ENCODE measurements around the gene PCDHGB3.
"Not testable (repeated sequence)": the region's sequence is repeated elsewhere in the genome, so short reads cannot be mapped to it uniquely, and the experiment has no call there.

The PCDHGB3 gene

DNA sequence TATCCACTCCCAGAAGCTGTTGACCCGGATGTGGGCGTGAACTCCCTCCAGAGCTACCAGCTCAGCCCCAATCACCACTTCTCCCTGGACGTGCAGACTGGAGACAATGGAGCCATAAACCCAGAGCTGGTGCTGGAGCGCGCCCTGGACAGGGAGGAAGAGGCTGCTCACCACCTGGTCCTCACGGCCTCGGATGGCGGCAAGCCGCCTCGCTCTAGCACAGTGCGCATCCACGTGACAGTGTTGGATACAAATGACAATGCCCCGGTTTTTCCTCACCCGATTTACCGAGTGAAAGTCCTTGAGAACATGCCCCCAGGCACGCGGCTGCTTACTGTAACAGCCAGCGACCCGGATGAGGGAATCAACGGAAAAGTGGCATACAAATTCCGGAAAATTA, 23.2 kb downstream of the PCDHGB3 start:
- no peak for DNase-seq

DNA sequence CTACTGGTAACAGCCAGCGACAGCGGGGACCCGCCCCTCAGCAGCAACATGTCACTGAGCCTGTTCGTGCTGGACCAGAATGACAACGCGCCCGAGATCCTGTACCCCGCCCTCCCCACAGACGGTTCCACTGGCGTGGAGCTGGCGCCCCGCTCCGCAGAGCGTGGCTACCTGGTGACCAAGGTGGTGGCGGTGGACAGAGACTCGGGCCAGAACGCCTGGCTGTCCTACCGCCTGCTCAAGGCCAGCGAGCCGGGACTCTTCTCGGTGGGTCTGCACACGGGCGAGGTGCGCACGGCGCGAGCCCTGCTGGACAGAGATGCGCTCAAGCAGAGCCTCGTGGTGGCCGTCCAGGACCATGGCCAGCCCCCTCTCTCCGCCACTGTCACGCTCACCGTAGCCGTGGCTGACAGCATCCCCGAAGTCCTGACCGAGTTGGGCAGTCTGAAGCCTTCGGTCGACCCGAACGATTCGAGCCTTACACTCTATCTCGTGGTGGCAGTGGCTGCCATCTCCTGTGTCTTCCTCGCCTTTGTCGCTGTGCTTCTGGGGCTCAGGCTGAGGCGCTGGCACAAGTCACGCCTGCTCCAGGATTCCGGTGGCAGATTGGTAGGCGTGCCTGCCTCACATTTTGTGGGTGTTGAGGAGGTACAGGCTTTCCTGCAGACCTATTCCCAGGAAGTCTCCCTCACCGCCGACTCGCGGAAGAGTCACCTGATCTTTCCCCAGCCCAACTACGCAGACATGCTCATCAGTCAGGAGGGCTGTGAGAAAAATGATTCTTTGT, 24.6 kb downstream of the PCDHGB3 start:
- DNase-seq, result not testable (repeated sequence)

DNA sequence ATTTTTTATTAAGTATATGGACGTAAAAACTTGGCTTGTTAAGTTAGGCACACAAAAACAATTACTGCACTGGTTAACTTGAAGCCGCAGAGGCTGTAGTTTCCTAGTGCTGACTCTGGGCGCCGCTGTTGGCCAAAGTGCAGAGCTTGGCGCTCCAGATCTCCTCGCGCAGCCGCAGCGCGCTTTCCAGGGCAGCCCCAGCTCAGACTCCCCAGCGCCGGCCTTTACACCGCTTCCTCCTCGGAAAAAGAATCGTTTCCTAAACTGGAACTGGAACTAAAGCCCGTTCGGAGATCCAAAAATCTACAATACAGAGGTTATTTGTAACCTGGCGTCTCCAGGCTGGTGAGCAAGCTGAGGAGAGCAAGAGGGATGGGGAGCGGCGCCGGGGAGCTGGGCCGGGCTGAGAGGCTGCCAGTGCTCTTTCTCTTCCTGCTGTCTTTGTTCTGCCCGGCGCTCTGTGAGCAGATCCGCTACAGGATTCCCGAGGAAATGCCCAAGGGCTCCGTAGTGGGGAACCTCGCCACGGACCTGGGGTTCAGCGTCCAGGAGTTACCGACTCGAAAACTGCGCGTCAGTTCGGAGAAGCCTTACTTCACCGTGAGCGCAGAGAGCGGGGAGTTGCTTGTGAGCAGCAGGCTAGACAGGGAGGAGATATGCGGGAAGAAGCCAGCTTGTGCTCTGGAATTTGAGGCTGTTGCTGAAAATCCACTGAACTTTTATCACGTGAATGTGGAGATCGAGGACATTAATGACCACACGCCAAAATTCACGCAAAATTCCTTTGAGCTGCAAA, 27.9 kb downstream of the PCDHGB3 start, which contains the start of gene PCDHGB5:
PCDHGB5 (plus strand) TSS at position 192 of the 796 bp plus-strand sequence; CDS start at position 373, 181 bp downstream.
- peak; percentile 44 for DNase-seq

DNA sequence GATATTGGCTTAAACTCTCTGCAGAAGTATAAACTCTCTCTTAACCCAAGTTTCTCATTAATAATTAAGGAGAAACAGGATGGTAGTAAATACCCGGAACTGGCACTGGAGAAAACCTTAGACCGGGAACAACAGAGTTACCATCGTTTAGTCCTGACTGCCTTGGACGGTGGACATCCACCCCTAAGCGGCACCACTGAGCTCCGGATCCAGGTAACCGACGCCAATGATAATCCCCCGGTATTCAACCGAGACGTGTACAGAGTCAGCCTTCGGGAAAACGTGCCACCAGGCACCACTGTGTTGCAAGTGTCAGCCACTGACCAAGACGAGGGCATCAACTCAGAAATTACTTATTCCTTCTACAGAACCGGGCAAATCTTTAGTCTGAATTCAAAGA, 28.6 kb downstream of the PCDHGB3 start:
- DNase-seq, result no peak

DNA sequence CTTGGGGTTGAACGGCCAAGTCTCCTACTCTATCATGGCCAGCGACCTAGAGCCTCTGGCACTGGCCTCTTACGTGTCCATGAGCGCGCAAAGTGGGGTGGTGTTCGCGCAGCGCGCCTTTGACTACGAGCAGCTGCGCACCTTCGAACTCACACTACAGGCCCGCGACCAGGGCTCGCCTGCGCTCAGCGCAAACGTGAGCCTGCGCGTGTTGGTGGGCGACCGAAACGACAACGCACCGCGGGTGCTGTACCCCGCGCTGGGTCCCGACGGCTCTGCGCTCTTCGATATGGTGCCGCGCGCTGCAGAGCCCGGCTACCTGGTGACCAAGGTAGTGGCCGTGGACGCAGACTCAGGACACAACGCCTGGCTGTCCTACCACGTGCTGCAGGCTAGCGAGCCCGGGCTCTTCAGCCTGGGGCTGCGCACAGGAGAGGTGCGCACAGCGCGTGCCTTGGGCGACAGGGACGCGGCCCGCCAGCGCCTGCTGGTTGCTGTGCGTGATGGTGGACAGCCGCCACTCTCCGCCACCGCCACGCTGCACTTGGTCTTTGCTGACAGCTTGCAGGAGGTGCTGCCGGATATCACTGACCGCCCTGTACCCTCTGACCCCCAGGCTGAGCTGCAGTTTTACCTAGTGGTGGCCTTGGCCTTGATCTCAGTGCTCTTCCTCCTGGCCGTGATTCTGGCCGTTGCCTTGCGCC, 29.7 kb downstream of the PCDHGB3 start:
- DNase-seq, result no peak

DNA sequence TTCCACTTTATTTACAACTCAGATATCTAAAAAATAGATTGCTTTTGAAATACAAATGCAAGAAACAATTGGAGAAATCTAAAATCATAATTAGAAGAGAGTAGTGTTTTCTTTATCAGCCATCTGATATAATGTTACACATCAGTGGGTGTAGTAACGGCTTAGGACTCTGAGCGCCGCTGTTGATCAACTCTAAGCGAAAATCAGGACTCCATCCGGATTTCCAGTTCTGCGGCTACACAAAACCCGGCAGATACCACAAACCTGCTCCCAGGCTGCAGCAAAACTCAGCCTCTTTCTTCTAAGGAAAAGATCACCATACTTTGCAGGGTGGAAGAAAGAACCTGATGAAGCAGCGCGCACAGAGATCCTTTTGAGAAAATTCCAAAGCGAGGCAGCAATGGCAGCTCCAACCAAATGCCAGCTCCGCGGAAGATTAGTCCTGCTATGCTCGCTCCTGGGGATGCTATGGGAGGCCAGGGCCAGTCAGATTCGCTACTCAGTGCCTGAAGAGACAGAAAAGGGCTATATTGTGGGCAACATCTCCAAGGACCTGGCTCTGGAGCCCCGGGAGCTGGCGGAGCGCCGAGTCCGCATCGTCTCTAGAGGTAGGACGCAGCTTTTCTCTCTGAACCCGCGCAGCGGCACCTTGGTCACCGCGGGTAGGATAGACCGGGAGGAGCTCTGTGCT, 32.7 kb downstream of the PCDHGB3 start, which contains the start of gene PCDHGA9:
PCDHGA9 (plus strand) TSS at position 226 of the 691 bp plus-strand sequence; CDS start at position 401, 175 bp downstream.
- no peak for DNase-seq

DNA sequence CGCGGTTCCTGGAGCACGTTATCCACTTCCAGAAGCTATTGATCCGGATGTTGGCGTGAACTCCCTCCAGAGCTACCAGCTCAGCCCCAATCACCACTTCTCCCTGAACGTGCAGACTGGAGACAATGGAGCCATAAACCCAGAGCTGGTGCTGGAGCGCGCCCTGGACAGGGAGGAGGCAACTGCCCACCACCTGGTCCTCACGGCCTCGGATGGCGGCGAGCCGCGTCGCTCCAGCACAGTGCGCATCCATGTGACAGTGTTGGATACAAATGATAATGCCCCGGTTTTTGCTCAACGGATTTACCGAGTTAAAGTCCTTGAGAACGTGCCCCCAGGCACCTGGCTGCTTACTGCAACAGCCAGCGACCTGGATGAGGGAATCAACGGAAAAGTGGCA, 33.3 kb downstream of the PCDHGB3 start:
- no peak for DNase-seq

DNA sequence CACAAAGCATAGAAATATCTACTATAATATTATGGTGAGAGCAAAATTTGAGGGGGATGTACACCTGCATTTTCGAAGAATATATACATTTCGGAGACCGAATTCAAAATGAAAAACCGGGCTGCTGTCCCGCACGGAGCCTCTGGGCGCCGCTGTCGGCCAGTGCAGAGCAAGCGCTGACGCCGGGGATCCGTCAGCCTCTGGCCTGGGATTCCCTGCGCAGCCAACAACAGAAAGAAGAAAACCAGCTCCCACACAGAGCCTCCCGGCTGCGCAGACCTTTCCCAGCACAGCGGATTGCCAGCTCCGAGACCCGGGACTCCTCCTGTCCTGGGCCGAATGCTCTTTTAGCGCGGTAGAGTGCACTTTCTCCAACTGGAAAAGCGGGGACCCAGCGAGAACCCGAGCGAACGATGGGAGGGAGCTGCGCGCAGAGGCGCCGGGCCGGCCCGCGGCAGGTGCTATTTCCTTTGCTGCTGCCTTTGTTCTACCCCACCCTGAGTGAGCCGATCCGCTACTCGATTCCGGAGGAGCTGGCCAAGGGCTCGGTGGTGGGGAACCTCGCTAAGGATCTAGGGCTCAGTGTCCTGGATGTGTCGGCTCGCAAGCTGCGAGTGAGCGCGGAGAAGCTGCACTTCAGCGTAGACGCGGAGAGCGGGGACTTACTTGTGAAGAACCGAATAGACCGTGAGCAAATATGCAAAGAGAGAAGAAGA, 37.9 kb downstream of the PCDHGB3 start, which contains the start of gene PCDHGB6:
PCDHGB6 (plus strand) TSS at position 232 of the 716 bp plus-strand sequence; CDS start at position 414, 182 bp downstream.
- peak; percentile 47 for DNase-seq

DNA sequence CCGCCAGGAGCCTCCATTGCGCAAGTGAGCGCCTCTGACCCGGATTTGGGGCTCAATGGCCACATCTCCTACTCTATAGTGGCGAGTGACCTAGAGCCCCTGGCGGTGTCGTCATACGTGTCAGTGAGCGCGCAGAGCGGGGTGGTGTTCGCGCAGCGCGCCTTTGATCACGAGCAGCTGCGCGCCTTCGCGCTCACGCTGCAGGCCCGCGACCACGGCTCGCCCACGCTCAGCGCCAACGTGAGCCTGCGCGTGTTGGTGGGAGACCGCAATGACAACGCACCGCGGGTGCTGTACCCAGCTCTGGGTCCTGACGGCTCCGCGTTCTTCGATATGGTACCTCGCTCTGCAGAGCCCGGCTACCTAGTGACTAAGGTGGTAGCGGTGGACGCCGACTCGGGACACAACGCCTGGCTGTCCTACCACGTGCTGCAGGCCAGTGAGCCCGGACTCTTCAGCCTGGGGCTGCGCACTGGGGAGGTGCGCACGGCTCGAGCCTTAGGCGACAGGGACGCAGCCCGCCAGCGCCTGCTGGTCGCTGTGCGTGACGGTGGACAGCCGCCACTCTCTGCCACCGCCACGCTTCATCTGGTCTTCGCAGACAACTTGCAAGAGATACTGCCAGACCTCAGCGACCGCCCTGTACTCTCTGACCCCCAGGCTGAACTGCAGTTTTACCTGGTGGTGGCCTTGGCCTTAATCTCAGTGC, 39.7 kb downstream of the PCDHGB3 start:
- DNase-seq, result no peak

DNA sequence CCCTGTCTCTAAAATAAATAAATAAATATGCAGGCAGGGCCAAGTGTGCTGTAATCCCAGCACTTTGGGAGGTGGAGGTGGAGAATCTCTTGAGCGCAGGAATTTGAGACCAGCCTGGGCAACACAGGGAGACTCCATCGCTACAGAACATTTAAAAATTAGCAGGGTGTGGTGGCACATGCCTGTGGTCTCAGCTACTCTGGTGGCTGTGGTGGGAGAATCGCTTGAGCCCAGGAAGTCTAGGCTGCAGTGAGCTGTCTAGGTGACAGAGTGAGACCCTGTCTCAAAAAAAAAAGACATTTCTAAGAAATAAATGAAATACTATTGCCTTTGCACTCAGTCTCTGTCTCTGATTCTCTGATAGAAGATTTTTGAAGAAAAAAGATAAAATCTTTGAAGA, 41.5 kb downstream of the PCDHGB3 start:
- no peak for DNase-seq

DNA sequence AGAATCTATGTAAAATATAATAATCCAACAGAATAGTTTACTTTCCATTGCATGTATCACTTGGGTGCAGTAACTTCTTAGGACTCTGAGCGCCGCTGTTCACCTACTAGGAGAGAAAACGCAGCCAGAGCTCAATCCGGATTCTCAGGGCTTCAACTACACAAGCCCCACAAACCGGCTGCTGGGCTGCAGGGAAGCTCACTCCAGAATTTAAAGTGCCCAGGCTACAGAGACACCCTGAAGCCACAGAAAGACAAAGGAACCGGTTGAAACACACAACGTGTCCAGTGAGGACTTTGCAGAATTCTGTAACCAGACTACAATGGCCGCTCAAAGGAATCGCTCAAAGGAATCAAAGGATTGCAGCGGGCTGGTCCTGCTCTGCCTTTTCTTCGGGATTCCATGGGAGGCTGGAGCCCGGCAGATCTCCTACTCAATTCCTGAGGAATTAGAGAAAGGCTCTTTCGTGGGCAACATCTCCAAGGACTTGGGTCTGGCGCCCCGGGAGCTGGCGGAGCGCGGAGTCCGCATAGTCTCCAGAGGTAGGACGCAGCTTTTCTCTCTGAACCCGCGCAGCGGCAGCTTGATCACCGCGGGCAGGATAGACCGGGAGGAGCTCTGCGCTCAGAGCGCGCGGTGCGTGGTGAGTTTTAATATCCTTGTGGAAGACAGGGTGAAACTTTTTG, 43.0 kb downstream of the PCDHGB3 start, which contains the start of gene PCDHGA10:
PCDHGA10 (plus strand) TSS at position 134 of the 686 bp plus-strand sequence; CDS start at position 323, 189 bp downstream.
- DNase-seq, result peak; percentile 63

DNA sequence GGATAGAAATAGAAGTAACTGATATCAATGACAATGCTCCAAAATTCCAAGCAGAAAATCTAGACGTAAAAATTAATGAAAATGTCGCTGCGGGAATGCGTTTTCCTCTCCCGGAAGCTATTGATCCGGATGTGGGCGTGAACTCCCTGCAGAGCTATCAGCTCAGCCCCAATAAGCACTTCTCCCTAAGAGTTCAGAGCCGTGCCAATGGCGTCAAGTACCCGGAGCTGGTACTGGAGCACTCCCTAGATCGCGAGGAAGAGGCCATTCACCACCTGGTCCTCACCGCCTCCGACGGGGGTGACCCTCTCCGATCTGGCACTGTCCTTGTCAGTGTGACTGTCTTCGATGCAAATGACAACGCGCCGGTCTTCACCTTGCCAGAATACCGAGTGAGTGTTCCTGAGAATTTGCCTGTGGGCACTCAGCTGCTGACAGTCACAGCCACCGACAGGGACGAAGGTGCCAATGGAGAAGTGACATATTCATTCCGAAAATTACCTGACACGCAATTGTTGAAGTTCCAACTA, 43.6 kb downstream of the PCDHGB3 start:
- no peak for DNase-seq

DNA sequence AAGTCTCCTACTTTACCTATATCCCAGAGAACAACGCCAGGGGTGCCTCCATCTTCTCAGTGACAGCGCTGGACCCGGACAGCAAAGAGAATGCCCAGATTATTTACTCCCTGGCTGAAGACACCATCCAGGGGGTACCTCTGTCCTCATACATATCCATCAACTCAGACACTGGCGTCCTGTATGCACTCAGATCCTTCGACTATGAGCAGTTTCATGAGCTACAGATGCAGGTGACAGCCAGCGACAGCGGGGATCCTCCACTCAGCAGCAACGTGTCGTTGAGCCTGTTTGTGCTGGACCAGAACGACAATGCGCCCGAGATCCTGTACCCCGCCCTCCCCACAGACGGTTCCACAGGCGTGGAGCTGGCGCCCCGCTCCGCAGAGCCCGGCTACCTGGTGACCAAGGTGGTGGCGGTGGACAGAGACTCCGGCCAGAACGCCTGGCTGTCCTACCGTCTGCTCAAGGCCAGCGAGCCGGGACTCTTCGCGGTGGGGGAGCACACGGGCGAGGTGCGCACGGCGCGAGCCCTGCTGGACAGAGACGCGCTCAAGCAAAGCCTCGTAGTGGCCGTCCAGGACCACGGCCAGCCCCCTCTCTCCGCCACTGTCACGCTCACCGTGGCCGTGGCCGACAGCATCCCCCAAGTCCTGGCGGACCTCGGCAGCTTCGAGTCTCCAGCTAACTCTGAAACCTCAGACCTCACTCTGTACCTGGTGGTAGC, 44.7 kb downstream of the PCDHGB3 start:
- not testable (repeated sequence) for DNase-seq

DNA sequence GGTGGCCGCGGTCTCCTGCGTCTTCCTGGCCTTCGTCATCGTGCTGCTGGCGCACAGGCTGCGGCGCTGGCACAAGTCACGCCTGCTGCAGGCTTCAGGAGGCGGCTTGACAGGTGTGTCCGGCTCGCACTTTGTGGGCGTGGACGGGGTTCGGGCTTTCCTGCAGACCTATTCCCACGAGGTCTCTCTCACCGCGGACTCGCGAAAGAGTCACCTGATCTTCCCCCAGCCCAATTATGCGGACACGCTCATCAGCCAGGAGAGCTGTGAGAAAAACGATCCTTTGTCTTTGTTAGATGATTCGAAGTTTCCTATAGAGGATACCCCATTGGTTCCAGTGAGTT, 45.2 kb downstream of the PCDHGB3 start:
- not testable (repeated sequence) for DNase-seq

DNA sequence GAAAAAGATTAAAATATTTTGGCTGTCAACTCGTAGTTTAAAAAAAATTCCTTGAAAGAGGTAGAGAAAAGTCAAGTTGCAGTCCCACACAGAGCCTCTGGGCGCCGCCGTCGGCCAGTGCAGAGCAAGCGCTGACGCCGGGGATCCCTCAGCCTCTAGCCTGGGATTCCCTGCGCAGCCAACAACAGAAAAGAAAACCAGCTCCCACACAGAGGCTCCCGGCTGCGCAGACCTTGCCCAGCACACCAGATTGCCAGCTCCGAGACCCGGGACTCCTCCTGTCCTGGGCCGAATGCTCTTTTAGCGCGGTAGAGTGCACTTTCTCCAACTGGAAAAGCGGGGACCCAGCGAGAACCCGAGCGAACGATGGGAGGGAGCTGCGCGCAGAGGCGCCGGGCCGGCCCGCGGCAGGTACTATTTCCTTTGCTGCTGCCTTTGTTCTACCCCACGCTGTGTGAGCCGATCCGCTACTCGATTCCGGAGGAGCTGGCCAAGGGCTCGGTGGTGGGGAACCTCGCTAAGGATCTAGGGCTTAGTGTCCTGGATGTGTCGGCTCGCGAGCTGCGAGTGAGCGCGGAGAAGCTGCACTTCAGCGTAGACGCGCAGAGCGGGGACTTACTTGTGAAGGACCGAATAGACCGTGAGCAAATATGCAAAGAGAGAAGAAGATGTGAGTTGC, 47.6 kb downstream of the PCDHGB3 start, which contains the start of gene PCDHGB7:
PCDHGB7 (plus strand) TSS at position 184 of the 679 bp plus-strand sequence; CDS start at position 367, 183 bp downstream.
- peak; percentile 53 for DNase-seq

DNA sequence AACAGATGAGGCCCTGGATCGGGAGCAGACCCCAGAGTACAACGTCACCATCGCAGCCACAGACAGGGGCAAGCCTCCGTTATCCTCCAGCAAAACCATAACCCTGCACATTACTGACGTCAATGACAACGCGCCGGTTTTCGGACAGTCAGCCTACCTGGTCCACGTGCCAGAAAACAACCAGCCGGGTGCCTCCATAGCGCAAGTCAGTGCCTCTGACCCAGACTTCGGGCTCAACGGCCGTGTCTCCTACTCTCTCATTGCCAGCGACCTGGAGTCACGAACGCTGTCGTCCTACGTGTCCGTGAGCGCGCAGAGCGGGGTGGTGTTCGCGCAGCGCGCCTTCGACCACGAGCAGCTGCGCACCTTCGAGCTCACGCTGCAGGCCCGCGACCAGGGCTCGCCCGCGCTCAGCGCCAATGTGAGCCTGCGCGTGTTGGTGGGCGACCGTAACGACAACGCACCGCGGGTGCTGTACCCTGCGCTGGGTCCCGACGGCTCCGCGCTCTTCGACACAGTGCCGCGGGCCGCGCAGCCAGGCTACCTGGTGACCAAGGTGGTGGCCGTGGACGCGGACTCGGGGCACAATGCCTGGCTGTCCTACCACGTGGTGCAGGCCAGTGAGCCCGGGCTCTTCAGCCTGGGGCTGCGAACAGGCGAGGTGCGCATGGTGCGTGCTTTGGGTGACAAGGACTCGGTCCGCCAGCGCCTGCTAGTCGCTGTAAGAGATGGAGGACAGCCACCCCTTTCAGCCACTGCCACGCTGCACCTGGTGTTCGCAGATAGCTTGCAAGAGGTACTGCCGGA, 49.2 kb downstream of the PCDHGB3 start:
- DNase-seq, result no peak

DNA sequence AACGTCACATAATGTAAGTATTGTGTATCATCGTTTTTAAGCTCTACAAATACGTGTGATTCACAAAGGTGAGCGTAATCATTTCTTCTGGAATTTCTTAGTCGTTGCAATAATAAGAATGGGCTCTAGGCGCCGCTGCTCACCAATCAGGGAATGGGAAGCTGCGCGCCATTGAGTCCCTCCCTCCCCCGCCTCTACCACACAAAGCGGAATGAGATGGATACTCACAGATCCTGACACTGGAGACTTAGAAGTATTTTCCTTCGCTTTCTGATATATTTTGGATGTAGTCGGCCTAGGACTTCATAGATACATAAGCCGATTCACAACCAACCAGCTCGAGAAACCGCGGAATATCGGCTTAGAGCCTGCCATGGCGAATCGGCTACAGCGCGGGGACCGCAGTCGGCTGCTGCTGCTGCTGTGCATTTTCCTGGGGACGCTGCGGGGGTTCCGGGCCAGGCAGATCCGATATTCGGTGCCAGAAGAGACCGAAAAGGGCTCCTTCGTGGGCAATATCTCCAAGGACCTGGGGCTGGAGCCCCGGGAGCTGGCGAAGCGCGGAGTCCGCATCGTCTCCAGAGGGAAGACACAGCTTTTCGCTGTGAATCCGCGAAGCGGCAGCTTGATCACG, 50.9 kb downstream of the PCDHGB3 start, which contains the start of gene PCDHGA11:
PCDHGA11 (plus strand) TSS at position 197 of the 634 bp plus-strand sequence; CDS start at position 374, 177 bp downstream.
- DNase-seq, result peak; percentile 53
